SHP77 treated with DMSO at 0.1 percent for 48 hours (cell line): ENCODE measurements around the gene MAPKAP1.
"Not testable (repeated sequence)": the region's sequence is repeated elsewhere in the genome, so short reads cannot be mapped to it uniquely, and the experiment has no call there.

Source experiments
- DNase-seq: peaks from one replicate; lab custom pipeline; 2025; lab: John Stamatoyannopoulos, UW

Gene MAPKAP1

DNA sequence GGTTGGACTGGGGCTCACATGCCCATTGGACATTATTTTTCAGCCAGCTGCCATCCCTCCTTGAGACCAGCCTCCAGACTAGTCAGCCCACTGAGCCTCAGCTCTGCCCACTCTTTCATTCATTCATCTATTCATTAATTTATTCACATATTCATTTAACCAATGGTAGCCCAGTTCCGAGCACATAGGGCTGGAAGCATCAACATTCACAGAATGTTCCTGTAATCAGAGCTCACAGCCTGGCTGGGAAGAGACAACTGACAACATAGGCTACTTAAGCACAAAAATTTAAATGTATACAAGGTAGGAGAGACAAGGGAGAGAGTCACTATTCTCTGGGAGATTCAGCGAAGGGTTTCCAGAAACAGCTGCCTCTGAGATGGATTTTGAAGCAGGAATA, 23.2 kb upstream of the MAPKAP1 start:
- DNase-seq, result no peak

DNA sequence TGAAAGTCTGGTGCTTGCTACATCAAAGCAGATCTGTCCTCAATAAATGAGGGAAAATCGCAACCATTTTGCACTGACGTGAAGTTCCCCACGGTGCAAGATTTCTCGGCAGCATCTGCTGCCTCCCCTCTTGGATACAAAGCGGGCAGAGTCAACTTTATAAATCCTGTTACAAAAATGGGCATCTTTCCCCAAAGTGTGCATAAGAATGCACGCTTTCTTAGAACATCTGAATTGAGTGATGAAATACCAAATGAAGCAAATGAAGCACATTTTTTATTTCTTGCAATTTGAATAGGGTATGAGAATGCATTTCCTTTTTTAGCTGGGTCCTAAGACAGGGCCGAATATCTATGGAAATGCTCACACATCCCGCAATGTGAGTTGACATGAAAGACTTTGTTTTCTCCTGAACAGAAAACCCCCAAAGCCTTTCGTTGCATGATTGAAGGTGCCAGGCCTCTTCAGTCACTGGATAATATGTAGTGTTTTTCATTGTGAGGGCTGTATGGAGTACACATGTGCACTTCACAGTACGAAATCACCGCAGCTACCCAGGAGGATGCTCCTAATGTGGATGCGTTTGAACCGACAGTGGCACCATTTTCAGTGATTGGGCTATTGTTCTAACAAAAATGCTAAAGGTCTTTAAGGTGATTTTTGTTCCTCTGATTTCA, 19.6 kb upstream of the MAPKAP1 start:
- no peak for DNase-seq

DNA sequence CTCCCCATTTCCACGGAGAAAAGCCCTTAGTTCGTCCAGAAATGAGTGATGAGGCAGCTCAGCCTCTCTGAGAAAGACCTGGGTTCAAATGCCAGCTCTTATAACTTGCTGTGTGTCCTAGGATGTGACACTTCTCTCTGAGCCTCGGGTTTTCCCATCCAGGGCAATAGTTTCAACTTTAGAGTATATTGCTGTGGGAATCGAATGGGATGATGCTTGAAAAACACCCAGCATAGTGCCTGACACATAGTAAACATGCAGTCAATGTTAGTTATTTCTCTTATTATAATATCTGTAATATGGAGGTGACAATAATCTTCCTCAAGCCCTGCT, 430 bp upstream of the MAPKAP1 start:
- DNase-seq, result no peak

DNA sequence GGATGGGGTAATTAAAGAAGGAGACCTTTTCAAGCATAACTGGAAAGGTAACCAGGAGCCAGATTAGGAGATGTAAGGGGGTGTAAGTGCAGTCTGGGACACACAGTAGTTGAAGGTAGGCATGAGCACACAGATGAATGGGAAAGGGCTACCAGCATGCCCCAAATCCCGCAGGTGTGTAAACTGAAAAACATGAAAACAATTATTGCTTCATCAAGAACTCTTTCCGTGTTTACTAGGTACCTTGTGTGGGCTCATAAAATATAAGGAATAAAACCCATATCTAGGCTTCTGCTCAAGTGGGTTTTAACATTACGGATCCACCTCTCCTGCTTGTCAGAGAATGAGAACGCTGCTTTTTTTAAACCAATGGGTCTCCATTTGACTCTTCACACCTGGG, 1.1 kb downstream of the MAPKAP1 start:
- no peak for DNase-seq

DNA sequence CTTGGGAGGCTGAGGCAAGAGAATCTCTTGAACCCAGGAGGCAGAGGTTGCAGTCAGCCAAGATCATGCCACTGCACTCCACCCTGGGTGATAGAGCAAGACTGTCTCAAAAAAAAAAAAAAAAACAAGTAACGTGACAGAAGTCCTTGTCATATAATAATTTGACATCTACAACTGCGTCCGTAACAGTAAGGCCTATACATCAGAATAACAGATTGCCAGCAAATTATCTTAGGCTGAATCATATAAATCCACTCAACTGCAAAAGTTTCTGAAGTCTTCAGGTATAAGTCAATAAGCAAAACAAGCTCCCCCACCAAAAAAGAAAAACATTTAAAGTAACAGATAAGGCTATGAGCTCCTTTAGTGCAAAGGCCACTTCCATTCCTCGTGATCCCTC, 3.3 kb downstream of the MAPKAP1 start:
- DNase-seq, result no peak

DNA sequence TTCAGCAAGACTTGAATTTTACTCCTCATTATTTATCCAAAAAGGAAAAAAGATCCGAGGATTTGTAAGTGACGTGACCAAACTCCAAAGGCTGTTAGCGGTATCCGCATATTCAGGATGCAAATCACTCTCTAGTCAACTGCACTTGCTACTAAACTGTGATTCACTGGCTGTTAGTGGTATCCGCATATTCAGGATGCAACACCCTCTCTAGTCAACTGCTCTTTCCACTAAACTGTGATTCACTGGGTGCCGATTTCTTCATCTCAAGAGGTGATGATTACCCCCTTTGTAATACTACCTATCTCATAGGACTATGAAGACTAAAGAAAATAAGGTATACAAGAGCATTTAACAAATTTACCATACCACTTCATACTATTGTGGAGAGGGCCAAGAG, 5.7 kb downstream of the MAPKAP1 start:
- no peak for DNase-seq

DNA sequence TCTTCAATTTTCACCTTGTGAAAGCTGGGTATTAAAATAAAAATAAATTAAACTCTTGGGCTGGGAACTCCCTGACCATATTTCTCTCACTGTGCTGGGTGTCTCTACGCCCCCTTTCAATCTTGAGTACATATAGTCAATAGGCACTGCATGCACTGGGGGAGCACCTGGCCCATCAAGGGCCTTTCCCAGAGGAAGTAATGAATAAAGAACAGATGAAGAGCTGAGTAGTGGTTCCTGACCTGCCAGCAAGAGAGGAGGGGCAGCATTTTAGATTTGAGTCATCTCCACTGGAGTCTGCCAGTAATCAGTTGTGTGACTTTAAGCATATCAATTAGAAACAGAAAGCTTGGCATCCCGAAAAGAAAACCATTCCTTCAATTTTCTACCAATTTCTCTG, 6.2 kb downstream of the MAPKAP1 start:
- DNase-seq, result no peak

DNA sequence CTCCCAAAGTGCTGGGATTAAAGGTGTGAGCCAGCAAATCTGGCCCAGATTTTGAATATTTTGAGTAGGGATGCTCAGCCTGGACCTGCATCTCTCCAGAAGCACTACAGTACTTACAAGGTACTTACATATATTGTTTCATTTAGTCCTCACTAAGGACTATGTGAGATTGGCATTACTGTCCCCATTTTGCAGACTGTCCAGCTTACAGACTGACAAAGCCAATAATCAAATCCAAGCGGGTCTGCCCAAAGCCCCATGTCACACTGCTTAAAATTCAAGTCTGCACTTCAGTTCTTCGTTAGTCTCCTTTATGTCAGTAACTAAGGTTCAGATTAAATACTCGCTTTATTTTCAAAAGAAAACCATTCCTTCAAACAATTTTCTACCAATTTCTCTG, 7.1 kb downstream of the MAPKAP1 start:
- no peak for DNase-seq

DNA sequence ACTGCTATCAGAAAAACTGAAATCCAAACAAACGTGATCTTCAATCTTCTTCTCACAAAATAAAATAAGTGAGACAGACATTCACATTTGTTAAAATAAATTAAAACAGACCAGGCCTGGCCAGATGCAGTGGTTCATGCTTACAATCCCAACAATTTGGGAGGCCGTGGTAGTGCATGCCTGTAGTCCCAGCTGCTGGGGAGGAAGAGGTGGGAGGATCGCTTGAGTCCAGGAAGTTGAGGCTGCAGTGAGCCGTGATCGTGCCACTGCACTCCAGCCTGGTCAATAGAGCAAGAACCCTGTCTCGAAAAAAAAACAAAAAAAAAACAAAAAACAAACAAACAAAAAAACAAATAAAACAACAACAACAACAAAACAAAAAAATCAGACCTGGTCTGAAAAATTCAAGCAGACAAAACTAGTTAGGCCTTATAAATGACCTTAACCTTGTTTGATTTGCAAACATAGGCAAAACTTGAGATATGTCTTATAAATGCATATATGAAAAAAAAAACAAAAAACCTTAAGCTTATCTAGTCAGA, 10.8 kb downstream of the MAPKAP1 start:
- DNase-seq, result no peak

DNA sequence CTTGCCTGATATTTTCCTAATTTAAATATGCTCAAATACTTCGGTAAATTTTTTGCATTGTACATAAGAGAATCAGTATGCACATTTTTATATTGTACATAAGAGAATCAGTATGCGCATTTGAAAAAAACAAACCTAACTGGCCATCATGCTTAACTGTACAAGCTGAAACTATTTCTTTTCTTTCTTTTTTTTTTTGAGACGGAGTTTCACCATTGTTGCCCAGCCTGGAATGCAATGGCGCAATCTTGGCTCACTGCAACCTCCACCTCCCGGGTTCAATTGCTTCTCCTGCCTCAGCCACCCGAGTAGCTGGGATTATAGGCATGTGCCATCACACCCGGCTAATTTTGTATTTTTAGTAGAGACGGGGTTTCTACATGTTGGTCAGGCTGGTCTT, 11.5 kb downstream of the MAPKAP1 start:
- not testable (repeated sequence) for DNase-seq

DNA sequence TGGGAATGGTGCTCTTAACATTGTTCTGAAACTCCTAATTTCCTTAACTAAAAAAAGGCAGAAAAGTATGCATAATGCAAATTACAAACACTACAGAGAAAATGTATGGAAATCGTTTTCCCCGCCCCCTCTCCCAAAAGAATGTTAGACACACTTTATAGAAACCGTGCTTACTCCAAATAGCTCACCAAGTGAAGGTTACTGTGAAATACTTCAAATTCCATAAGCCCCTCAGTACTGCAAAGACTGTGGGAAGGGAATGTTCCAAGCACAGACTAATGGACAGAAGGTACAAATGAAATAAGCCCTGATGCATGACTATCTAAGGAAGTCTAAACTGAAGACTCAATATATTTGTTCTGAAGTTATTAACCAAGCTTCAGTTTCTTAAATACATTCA, 12.5 kb downstream of the MAPKAP1 start:
- no peak for DNase-seq

DNA sequence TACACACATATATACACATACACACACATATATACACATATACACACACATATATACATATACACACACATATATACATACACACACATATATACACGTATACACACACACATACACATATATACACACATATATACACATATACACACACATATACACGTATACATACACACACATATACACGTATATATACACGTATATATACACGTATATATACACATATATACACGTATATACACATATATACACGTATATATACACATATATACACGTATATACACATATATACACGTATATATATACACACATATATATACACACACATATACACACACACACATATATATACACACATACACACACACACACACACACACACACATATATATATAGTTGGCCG, 13.5 kb downstream of the MAPKAP1 start:
- DNase-seq, result not testable (repeated sequence)

DNA sequence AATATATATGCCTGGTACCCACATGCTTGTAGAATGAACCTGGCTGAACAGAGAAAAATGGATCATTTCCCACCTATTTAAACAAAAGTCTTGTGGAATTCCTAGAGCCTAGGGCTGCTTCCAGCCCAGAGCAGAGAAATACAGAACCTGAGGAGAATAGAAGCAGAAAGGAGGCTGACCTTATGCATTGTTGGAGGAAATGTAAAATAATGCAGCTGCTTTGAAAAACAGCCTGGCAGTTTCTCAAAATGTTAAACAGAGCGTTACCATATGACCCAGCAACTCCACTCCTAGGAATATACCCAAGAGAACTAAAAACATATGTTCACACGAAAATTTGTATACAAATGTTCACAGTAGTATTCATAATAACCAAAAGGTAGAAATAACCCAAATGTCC, 15.1 kb downstream of the MAPKAP1 start:
- DNase-seq, result no peak

DNA sequence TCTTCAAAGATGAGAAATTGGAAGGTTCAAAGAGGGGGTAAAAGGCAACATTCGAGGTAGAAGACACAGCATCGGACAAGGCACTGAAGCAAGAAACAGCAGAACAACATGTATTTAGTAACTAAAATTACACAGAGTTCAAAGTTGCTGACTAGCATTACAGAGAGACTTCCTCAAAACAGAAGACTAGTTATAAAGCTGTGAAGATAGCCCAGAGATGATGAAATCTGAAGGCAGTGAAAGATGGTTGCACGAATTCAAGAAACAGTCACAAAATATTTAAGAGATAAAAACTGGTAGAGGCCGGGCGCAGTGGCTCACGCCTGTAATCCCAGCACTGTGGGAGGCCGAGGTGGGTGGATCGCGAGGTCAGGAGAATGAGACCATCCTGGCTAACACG, 16.3 kb downstream of the MAPKAP1 start:
- no peak for DNase-seq

DNA sequence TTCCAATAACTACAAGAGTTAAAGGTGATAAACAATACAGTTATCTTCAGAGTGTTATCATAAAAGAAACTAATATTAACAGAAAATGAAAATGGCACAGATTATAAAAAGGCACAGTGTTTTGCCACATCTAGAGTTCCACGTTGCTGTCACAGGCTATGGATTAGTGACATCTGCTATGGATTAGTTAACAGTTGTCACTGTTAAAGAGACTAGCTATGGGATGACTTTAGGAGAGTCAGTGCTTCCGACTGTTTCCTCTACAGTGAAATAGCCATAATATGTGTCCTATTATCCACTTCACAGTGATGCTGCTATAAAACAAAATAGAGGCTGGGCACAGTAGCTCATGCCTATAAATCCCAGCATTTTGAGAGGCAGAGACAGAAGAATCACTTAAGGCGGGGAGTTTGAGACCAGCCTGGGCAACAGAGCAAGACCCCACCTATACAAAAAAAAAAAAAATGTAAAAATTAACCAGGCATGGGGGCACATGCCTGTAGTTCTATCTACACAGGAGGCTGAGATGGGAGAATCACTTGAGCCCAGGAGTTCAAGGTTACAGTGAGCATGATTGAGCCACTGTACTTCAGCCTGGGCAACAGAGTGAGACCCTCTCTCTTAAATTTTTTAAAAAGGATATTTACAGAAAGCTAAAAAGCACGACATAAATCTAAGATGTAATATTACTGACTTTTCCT, 19.7 kb downstream of the MAPKAP1 start:
- DNase-seq, result no peak

DNA sequence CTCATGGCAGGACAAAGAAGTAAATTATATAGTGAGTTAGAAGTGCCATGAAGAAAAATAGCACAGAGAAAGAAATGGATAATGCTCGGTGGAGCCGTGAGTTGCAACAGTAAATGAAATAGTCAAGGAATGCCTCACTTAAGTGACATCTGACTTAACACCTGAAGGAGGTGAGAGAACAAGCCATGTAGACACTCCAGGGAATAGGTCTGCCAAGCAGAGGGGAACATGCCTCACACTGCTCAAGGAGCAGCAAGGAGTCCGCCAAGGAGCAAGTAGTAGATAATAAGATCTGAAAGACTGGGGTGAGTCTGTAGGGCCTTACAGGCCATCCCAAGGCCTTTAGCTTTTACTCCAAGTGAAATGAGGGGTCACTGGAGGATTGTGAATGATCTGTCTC, 21.8 kb downstream of the MAPKAP1 start:
- no peak for DNase-seq

DNA sequence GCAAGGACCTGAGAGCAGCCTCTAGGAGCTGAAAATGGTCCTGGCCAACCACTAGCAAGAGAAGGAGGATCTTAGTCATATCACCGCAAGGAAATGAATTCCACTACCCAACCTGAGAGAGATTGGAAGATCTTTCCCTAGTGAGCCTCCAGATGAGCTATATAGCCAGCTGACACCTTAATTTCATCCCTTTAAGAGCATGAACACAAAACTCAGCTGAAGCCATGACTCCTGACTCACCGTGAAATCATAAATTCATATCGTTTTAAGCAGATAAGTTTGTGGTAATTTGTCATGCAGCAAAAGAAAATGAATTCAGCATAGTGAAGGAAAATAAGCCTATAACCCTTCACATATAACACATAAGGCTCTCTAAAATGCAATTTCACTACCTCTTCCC, 23.5 kb downstream of the MAPKAP1 start:
- no peak for DNase-seq

DNA sequence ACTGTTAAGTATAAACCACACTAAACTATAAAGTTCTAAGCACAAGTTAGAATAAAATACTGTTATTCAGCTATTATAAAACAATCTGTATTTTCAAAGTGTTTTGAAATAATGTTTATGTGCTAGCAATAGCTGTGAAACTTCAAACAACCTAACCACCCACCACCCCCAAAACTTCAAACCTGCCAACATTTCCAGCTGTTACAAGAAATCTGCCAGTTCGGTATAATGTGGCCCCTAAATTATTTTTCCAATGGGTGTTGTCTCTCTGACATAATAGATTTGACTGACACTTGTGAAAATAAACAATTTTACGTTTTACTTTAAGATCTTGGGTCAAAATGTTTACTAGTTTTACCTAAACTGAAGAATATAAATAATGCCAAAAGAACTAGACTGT, 24.7 kb downstream of the MAPKAP1 start:
- DNase-seq, result no peak

DNA sequence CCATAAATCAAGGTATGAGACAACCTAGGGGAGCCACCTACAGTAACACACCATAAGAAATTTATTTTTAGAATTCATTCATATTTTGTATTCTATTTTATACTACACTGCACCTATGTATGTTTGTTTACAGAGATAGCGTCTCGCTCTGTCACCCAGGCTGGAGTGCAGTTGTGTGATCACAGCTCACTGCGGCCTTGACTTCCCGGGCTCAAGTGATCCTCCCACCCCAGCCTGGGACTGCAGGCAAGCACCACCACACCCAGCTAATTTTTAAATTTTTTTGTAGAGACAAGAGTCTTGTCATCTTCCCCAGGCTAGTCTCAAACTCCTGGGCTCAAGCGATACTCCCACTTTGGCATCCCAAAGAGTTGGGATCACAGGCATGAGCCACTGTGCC, 25.4 kb downstream of the MAPKAP1 start:
- no peak for DNase-seq

DNA sequence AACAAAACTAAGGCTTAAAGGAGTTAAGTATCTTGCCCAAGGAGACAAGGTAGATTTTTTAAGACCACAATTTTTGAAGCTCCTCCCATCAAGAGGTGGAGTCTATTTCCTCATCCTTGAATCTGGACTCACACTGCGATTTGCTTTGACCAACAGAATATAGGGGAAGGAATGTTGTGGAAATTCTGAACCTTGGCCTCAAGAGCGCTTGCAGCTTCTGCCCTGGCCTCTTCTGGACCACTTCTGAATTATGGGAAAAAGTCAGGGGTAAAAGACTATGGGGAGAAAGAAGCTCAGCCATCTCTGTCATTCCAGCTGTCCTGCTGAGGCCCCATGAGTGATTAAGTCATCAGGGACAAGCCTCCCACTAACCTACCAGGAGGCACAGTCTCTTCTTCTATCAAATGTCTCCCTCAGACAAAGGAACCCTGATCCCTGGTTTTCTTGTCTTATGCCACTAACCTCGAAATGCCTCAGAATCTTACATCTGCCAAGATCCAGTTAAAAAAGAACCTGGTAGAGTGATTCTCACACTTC, 25.9 kb downstream of the MAPKAP1 start:
- no peak for DNase-seq

DNA sequence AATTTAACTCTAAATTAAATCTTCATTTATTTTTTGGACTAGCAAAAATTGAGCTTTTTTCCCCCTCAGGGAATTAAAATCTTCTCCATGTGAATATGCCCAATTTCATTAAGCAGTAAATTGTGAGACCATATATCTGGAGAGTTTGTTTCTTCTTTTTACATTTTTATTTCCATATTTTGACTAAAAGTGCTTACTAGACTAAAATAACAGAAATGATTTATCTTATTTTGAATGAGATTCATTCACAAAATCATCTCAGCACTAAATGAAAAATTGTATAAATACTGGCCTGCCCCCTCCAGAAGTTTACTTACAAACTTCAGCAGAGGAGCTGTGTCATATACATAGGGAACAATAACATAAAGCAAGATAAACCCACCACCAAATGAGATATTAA, 26.6 kb downstream of the MAPKAP1 start:
- no peak for DNase-seq

DNA sequence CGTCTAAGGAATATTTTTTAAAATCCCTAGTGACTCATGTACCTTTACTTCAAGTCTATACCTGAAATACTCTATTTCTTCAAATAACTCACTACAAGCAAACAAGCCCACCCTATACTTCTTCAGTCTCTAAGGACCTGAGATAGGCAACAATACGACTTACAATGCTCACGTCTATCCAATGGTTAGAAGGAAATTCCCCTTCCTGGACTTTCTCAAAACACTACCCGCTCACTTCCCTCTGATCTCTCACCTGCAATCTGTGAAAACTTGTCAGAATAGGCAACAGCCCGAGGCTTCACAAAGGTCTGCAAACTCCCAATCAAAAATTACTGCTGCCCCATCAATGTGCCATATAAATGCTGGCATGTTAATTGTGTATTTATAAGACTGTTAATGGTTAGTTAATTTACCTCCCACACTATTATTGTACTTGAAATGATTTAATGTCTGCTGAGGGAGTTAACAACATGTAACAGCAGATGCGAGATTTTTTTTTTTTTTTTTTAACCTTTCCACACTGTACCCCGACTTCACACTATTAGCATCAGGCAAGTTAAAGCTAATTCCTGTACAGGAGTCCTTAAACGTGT, 27.3 kb downstream of the MAPKAP1 start:
- no peak for DNase-seq
